SK-N-SH treated with all-trans-retinoic acid at 6 μM for 48 hours (cell line): ENCODE measurements around the gene RPS16.

Source experiments
- ATAC-seq: fragments of 200-7000 bp; cut with Tn5 transposase; 3 replicates; pipeline ENCODE4 v1.9.1; 2020; ENCODE audit warnings: mild to moderate bottlenecking, moderate library complexity
- ARNTL ChIP-seq: fragments of 450-650 bp; formaldehyde crosslinking; IDR thresholded peaks from 2 replicates; pipeline ENCODE4 v1.5.0; 2020; ENCODE audit warnings: low read depth, mild to moderate bottlenecking, moderate library complexity, borderline replicate concordance
- CSDC2 ChIP-seq: fragments of 250-450 bp; sonication (Bioruptor Pico); IDR thresholded peaks from 2 replicates; pipeline ENCODE4 v1.5.0; 2020; ENCODE audit warnings: mild to moderate bottlenecking, moderate library complexity
- CSRNP3 ChIP-seq: fragments of 250-450 bp; sonication (Bioruptor Pico); IDR thresholded peaks from 2 replicates; pipeline ENCODE4 v1.5.1; 2021; ENCODE audit warnings: mild to moderate bottlenecking, moderate library complexity
- GLIS3 ChIP-seq: fragments of 250-450 bp; sonication (Bioruptor Pico); IDR thresholded peaks from 2 replicates; pipeline ENCODE4 v1.5.0; 2020; ENCODE audit warnings: mild to moderate bottlenecking, moderate library complexity
- ISL1 ChIP-seq: fragments of 250-450 bp; sonication (Bioruptor Pico); IDR thresholded peaks from 2 replicates; pipeline ENCODE4 v2.1.2; 2022; ENCODE audit warnings: mild to moderate bottlenecking, moderate library complexity
- PATZ1 ChIP-seq: fragments of 250-450 bp; sonication (Bioruptor Pico); IDR thresholded peaks from 2 replicates; pipeline ENCODE4 v1.8.0; 2020; ENCODE audit warnings: mild to moderate bottlenecking, moderate library complexity, borderline replicate concordance
- PPARA ChIP-seq: fragments of 250-450 bp; sonication (Bioruptor Pico); IDR thresholded peaks from 2 replicates; pipeline ENCODE4 v1.5.0; 2020; ENCODE audit warnings: mild to moderate bottlenecking, borderline replicate concordance
- SNAI2 ChIP-seq: fragments of 250-450 bp; sonication (Bioruptor Pico); IDR thresholded peaks from 2 replicates; pipeline ENCODE4 v1.5.0; 2020; ENCODE audit warnings: mild to moderate bottlenecking, moderate library complexity
- TCF4 ChIP-seq: fragments of 250-450 bp; sonication (Bioruptor Pico); IDR thresholded peaks from 2 replicates; pipeline ENCODE4 v1.8.0; 2021; ENCODE audit warnings: mild to moderate bottlenecking, moderate library complexity, borderline replicate concordance
- TOX ChIP-seq: fragments of 250-450 bp; sonication (Bioruptor Pico); IDR thresholded peaks from 2 replicates; pipeline ENCODE4 v1.8.0; 2021; ENCODE audit warnings: mild to moderate bottlenecking, moderate library complexity, borderline replicate concordance
- ZFP3 ChIP-seq: fragments of 250-450 bp; sonication (Bioruptor Pico); IDR thresholded peaks from 2 replicates; pipeline ENCODE4 v1.5.0; 2020; ENCODE audit warnings: mild to moderate bottlenecking, moderate library complexity
- ZFP30 ChIP-seq: fragments of 450-650 bp; formaldehyde crosslinking; IDR thresholded peaks from 2 replicates; pipeline ENCODE4 v1.5.0; 2022; ENCODE audit warnings: mild to moderate bottlenecking, moderate library complexity
- ZNF565 ChIP-seq: fragments of 450-650 bp; formaldehyde crosslinking; conservative IDR thresholded peaks from 2 replicates; pipeline ENCODE4 v1.5.0; 2020; ENCODE audit warnings: low read depth, mild to moderate bottlenecking, moderate library complexity
- ZNF70 ChIP-seq: fragments of 450-650 bp; formaldehyde crosslinking; IDR thresholded peaks from 2 replicates; pipeline ENCODE4 v1.5.0; 2020; ENCODE audit warnings: mild to moderate bottlenecking, moderate library complexity
- ZNF8 ChIP-seq: fragments of 450-650 bp; formaldehyde crosslinking; IDR thresholded peaks from 2 replicates; pipeline ENCODE4 v1.5.0; 2020; ENCODE audit warnings: mild to moderate bottlenecking, moderate library complexity
- TF ChIP-seq, protein P1 (sequence below): fragments of 250-450 bp; sonication (Bioruptor Pico); IDR thresholded peaks from 2 replicates; pipeline ENCODE4 v1.8.0; 2021; ENCODE audit warnings: low read depth, mild to moderate bottlenecking, moderate library complexity, borderline replicate concordance
- TF ChIP-seq, protein P2 (sequence below): fragments of 250-450 bp; sonication (Bioruptor Pico); IDR thresholded peaks from 2 replicates; pipeline ENCODE4 v1.5.1; 2020; ENCODE audit warnings: low read depth, mild to moderate bottlenecking, moderate library complexity
- TF ChIP-seq, protein P3 (sequence below): fragments of 250-450 bp; sonication (Bioruptor Pico); IDR thresholded peaks from 2 replicates; pipeline ENCODE4 v1.5.0; 2020; ENCODE audit warnings: mild to moderate bottlenecking, moderate library complexity

RPS16 gene

GRCh38 chr19:39413911-39414608 is 21.7 kb downstream of the RPS16 start:
- no peak for ATAC-seq
- TF ChIP-seq CSDC2 (CRISPR knock-in tag) (no peak), TCF4 (CRISPR knock-in tag) (no peak), ZFP30 (CRISPR knock-in tag) (no peak), ISL1 (no peak), TOX (no peak), ZFP3 (CRISPR knock-in tag) (no peak), PPARA (no peak), GLIS3 (CRISPR knock-in tag) (no peak), ZNF70 (CRISPR knock-in tag) (no peak), ZNF8 (CRISPR knock-in tag) (no peak), ZNF565 (CRISPR knock-in tag) (no peak), SNAI2 (no peak)
- TF ChIP-seq, protein P1, sequence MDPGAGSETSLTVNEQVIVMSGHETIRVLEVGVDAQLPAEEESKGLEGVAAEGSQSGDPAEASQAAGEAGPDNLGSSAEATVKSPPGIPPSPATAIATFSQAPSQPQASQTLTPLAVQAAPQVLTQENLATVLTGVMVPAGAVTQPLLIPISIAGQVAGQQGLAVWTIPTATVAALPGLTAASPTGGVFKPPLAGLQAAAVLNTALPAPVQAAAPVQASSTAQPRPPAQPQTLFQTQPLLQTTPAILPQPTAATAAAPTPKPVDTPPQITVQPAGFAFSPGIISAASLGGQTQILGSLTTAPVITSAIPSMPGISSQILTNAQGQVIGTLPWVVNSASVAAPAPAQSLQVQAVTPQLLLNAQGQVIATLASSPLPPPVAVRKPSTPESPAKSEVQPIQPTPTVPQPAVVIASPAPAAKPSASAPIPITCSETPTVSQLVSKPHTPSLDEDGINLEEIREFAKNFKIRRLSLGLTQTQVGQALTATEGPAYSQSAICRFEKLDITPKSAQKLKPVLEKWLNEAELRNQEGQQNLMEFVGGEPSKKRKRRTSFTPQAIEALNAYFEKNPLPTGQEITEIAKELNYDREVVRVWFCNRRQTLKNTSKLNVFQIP (CRISPR knock-in tag): no peak
- TF ChIP-seq, protein P2, sequence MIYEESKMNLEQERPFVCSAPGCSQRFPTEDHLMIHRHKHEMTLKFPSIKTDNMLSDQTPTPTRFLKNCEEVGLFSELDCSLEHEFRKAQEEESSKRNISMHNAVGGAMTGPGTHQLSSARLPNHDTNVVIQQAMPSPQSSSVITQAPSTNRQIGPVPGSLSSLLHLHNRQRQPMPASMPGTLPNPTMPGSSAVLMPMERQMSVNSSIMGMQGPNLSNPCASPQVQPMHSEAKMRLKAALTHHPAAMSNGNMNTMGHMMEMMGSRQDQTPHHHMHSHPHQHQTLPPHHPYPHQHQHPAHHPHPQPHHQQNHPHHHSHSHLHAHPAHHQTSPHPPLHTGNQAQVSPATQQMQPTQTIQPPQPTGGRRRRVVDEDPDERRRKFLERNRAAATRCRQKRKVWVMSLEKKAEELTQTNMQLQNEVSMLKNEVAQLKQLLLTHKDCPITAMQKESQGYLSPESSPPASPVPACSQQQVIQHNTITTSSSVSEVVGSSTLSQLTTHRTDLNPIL (CRISPR knock-in tag): no peak

DNA sequence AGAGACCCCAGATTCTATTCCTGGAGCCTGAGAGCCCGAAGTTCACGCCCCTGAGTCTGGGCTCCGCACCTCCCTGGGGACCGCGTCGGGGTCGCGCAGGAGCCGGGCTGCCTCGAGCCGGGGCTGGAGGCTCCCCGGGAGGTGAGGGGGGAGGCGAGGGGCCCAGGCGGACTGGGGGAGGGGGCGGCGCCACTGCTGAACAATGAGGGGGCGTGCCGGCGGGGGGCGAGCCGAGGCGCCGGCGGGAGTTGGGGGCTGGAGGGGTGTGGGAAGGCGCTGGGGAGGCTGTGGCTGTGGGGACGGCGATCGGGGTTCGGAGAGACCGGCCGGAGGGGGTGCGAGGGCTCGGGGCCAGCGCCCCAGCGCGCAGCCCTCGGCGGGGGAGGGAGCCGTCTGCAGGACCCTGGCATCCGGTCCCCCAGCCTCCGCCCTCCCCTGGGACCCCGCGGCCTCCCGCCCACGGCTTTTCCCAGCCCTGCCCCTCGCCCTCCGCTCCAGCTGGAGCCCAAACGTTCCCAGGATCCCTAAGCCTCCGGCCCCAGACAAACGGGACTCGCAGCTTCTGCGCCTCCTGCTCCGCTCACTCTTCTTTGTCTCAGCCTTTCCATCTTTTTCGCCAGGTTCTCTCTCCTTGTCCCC is 22.4 kb downstream of the RPS16 start:
- ATAC-seq: peak; percentile 0
- TF ChIP-seq ZNF8 (CRISPR knock-in tag) (no peak), ZNF70 (CRISPR knock-in tag) (no peak), ISL1 (no peak), ZFP3 (CRISPR knock-in tag) (no peak), PATZ1 (CRISPR knock-in tag) (no peak), TCF4 (CRISPR knock-in tag) (no peak), ZNF565 (CRISPR knock-in tag) (no peak)
- TF ChIP-seq, protein P3, sequence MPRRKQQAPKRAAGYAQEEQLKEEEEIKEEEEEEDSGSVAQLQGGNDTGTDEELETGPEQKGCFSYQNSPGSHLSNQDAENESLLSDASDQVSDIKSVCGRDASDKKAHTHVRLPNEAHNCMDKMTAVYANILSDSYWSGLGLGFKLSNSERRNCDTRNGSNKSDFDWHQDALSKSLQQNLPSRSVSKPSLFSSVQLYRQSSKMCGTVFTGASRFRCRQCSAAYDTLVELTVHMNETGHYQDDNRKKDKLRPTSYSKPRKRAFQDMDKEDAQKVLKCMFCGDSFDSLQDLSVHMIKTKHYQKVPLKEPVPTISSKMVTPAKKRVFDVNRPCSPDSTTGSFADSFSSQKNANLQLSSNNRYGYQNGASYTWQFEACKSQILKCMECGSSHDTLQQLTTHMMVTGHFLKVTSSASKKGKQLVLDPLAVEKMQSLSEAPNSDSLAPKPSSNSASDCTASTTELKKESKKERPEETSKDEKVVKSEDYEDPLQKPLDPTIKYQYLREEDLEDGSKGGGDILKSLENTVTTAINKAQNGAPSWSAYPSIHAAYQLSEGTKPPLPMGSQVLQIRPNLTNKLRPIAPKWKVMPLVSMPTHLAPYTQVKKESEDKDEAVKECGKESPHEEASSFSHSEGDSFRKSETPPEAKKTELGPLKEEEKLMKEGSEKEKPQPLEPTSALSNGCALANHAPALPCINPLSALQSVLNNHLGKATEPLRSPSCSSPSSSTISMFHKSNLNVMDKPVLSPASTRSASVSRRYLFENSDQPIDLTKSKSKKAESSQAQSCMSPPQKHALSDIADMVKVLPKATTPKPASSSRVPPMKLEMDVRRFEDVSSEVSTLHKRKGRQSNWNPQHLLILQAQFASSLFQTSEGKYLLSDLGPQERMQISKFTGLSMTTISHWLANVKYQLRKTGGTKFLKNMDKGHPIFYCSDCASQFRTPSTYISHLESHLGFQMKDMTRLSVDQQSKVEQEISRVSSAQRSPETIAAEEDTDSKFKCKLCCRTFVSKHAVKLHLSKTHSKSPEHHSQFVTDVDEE (CRISPR knock-in tag): no peak

DNA sequence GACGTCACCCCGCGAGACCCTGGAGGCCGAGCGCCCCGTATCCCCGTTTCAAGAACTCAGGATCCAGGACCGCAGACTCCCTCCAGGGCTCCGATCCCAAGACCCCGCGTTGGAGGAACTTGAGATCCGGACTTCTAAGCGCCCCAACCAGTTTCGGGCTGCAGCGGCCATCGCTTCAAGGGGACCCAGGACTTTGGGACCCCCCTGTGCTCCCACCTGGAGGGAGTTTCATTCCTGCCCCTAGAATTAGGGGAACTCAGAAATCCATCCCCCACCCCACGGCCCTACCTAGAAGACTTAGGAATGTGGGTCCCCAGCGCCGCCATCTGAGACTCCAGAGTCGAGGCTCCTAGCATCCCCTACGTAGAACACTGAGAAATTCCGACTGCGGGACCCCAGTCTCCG is 22.9 kb downstream of the RPS16 start:
- TF ChIP-seq ZNF565 (CRISPR knock-in tag) (no peak), SNAI2 (0 out of 2 replicates have a peak, but pooled peaks have one; percentile 2), ARNTL (CRISPR knock-in tag) (no peak)
- no peak for ATAC-seq

DNA sequence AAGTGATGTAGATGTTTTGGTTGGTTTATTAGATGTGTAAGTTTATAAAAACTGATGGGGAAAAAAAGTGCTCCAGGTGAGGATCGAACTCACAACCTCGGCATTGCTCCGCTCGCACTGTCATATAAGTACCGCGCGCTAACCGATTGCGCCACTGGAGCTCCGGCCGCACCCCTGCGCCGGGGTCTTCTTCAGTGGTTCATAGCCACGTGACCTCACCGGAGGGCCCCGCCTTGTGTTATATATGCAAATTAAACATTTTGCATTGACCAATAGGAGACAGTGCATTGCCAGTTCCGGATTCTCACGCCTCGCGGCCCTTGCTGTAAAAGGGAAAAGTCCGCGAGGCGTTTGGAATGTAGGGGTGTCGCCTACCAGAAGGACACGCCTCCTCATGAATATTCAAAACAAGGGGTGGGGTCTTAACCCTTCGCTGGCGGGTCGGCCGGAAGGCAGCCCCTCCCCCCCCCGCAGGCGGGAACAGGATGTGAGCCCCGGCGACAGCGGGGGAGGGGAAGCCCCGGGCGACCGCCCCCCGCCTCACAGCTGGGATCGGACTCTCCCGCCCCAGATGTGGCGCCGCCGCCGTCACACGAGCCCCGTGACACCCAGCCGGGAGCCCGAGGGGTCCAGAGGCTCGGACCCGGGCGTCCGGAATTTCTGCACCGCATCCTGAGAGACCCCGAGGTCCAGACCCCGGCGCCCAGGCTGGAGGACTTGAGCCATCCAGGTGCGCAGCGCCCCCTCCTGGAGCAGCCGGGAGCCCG is 23.5 kb downstream of the RPS16 start, which contains the start of gene PLEKHG2:
Gene PLEKHG2 (plus strand): TSS at position 570 of the 767 bp plus-strand sequence. CDS start 1,418 bp downstream, outside the sequence.
- peak; percentile 66 for ATAC-seq
- TF ChIP-seq CSRNP3: 0 out of 2 replicates have a peak, but pooled peaks have one; percentile 88
- TF ChIP-seq, protein P1 (CRISPR knock-in tag): 0 out of 2 replicates have a peak, but pooled peaks have one; percentile 25
- peak; percentile 46; the same call in 1 of the 2 replicates for TF ChIP-seq ZFP3 (CRISPR knock-in tag)
- no peak for TF ChIP-seq ZNF8 (CRISPR knock-in tag)
- TF ChIP-seq TOX: peak; percentile 89; the same call in 1 of the 2 replicates
- TF ChIP-seq, protein P3 (CRISPR knock-in tag): no peak; the same call in none of the 2 replicates
- peak; percentile 79 for TF ChIP-seq GLIS3 (CRISPR knock-in tag)
